CD4-positive, alpha-beta T cell treated with Interleukin-1 beta for 1 hour (primary cell): ENCODE results near the gene SLC5A3.

Experiments used
- DNase-seq, 2 donors: peaks; one replicate each; pipeline ENCODE4 v3.0.0-alpha.2; 2020 to 2022

The SLC5A3 gene

DNA sequence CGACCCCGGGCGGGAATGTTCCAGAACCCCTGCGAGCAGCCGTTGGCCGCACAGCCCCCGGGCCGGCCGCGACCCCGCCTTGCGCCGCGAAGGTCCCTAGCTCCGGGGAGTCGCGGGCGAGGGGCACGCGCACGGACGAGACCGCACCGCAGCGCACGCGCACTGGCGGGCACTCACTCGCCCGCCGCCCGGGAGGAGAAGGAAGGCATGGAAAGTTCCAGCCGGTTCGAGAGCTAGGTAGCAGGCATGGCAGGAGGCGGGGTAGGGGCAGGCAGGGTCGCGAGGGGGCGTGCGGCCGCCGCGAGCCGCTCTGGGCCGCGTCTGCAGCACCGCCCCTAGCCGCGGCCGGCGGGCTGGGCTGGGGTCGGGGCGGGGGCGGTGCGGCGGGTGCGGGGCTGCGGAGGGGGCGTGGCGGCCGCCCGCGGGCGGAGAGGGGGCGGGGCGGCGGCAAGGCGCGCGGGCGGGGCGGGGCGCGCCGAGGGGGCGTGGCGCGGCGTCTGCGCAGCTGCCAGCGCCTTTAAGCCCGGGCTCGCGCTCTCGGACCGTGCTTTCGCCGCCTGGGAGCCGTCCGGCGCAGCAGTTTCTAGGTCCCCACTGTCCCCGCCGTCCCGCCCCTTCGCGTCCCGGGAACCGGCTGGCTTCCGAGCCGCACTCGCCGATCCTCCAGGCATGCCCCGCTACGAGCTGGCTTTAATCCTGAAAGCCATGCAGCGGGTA, at the start of gene SLC5A3, which contains the start of gene MRPS6:
Gene SLC5A3, plus strand, starts transcription at position 547 of the 717 bp plus-strand sequence. CDS start 21,621 bp downstream, outside the sequence.
Gene MRPS6, plus strand, starts transcription at position 547 of the 717 bp plus-strand sequence. Its CDS starts 123 bp downstream, at position 670.
- DNase-seq, result peak; percentile 75 to 83

DNA sequence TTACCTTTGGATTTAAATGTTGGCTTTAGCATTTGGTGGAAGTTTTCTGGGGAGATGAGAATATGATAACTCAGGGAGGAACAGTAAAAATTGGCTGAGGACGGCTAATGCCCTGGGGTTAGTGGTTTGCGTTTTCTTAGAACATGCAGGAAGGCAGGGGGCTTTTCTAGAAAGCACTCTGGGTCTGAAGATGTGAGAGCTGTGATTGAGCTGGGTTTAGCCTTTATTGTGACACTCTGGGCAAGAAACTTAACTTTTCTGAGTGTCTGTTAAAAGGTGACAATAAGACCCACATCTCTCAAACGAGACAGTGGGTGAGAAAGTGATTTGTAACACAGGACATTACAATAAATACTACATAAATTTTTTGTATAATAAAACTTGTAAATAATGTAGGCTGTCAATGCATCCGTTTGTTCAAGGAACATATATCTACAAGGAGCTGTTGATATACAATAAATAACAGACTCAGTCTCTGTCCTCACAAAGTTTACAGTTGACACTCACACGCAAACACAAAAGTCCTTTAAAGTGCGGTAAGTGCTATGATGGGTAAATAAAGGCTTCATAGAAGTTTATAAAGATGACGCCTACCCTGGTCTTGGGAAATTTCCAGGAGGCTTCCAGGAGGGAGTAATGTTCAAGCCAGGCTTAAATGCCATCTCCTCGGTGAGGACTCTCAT, 49.5 kb upstream of the SLC5A3 start:
- DNase-seq, result no peak

DNA sequence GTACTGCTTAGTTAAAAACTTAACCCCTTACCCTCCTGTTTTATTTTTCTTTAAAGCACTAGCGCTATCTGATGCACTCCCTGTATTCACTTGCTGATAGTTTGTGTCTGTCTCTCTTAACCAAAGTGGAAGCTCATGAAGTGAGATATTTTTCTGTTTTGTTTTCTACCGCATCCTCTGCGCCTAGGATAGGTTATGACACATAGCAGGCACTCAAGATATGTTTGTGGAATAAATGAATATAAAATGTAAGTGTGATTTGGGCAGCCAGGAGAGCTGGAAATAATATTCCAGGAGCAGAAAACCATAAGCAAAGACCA, 49.0 kb upstream of the SLC5A3 start:
- DNase-seq, result no peak

DNA sequence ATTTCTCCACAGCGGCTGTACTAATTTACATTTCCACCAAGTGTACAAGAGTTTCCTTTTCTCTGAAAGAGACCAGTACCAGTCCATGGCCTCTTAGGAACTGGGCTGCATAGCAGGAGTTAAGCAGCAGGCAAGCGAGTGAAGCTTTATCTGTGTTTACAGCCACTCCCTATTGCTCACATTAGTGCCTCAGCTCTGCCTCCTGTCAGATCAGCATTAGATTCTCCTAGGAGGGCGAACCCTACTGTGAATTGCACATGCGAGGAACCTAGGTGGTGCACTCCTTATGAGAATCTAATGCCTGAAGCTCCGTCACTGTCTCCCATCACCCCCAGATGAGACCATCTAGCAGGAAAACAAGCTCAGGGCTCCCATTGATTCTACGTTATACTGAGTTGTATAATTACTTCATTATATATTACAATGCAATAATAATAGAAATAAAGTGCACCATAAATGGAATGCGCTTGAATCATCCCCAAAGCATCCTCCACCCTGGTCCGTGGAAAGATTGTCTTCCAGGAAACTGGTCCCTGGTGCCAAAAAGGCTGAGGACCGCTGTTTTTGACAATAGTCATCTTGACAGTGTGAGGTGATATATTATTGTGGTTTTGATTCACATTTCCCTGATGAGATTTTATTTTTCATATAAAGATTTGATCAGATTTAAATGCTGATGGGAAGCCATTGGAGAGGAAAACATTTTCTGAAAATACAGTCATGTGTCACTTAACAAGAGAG, 45.5 kb upstream of the SLC5A3 start:
- no peak for DNase-seq

DNA sequence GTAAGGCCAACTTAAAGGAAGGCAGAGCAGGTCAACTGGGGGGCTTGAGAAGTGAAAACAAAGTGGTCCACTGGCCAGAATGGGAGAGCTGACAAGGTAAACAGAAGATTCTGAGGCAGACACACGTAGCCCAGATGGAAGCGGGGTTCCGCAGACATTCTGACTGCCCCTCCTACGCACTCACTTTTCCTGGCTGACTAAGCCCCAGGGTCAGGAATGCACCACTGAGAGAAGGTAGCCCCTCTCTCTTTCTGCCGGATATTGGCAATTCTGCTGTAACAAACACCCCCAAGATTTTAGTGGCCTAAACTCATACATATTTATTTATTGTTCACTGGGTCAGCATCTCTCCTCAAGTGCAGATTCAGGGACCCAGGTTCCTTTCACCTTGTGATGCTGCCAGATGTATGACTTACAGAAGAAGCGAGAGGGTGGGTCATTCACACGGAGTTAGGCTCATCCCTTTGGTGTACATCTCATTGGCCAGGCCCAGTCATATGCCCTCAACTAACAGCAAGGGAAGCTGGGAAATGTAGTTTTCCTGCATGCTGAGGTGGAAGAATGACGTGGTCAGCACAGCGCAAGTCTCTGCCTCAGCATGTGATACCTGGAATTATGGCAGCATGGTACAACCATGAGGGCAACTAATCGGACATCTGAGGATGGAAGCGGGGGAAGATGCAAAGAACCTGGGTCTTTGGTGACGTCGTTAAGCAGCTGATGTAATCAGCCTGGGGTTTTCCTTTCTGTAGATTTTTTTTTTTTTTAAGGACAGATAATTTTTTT, 43.4 kb upstream of the SLC5A3 start:
- peak; percentile 64 to 68 for DNase-seq

DNA sequence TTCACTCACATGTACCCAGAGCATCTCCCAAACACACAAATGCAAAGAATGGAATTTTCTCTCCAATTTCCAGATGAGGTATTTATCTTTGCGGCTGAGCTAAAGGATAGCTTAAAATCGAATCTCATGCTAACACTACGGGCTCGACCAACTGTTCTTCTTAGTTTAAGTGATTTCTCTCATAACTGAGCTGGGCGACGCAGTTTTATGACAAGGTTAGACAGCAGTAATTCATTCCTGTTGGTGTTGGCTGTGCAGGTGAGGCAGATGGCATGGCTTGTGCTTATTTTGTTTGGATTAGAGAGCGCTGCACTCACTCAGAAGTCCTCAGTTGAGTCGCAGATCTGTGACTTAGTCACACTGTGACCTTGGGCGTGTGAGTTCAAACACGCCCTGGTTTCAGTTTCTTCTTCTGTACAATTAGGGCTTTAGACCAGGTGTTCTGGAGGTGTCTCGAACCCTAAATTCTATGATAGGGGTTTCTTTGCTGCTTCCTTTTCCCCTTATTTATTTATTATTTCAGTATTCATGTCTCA, 41.5 kb upstream of the SLC5A3 start:
- no peak for DNase-seq

DNA sequence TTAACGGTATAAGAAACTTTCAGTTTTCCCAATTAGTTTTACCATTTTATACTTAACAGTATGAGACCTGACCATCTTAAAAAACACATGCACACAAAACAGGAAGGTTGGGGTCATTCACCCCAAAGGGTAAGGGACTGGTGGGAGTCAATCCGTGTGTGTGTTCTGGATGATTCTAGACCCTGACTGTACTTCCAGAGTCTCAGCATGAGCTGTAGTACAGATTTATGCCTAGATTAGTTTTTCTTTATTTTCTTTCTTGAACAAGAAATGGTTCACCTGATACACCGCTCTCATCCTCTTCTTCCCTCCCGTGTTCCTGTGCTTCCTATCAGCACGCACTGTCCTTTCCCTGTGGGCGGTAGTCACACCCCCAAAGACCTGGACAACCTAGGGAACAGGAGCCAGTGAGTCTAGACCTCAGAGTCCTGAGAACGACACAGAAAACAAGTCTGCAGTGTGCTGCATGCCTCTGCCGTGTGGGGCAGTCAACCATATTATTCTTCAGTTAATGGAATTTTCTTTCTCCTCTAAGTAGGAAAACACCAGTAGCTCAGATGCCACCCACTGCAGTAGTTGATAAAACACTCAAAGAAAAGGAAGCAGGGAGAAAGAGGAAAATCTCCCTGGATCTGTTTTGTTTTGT, 38.9 kb upstream of the SLC5A3 start:
- no peak for DNase-seq

DNA sequence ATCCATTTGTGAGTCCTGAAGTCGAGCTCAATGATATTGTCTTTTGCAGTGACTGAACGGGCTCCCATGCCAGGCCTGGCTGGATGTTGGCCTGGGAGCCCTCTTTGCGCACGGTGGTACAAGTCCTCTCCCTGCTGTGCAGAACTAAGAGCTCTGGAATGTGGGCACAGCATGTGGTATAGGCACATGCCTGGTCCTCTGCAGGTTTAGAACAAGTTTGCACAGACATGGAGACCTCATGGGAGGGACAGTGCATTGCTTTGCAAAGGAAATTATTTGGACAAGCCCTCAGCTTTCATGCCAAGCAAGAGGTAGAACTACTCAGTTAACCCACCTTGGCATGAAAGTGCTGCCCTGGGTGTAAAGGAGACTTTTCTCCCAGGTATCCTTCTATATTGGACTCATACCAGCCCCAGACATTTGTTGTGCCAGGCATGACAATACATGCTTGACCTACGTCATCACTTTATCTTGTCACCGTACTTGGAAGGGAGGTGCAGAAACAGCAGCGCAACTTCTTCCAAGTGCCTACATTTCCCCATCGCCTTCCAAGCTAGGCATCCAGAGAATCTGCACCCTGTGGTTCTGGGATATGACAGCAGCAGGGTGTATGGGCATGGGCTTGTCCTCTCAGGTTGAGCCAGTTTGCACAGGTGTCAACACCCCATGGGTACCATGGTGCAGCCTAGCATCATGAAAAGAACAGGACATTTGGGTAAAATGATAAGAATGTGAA, 37.6 kb upstream of the SLC5A3 start:
- no peak for DNase-seq

DNA sequence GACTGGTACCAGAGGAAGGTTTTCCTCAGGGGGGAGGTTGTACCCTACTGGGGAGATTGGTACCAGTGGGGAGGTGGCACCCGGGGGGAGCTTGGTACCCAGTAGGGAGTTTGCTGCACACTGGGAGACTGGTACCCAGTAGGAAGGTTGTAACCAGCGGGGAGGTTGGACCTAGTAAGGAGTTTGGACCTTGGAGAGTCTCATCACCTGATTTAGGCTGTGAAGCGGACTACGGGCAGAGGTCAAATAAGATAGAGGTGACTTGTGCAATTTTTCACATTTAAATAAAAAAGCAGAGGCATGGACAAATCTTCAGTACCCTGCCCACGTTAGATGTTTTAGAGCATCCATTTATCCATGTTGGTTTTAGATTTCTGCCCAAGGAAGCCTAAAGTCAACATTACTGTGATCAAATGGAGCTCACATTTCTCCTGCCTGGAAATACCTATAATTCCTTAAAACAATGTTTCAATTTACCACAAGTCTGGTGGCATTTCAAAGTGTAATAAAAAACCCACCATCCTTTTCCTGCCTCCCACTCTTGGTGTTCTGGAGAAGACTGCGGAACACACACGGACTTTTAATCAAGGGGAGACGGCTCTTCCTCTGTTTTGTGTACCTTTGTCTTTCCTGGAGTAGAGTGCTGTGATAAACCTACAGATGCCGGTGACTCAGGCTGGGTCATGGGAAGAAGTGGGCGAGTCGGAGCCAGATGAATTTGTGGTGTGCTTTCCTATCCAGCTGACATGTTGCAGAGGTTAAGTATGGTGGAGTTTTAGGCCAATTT, 36.2 kb upstream of the SLC5A3 start:
- DNase-seq, result no peak

DNA sequence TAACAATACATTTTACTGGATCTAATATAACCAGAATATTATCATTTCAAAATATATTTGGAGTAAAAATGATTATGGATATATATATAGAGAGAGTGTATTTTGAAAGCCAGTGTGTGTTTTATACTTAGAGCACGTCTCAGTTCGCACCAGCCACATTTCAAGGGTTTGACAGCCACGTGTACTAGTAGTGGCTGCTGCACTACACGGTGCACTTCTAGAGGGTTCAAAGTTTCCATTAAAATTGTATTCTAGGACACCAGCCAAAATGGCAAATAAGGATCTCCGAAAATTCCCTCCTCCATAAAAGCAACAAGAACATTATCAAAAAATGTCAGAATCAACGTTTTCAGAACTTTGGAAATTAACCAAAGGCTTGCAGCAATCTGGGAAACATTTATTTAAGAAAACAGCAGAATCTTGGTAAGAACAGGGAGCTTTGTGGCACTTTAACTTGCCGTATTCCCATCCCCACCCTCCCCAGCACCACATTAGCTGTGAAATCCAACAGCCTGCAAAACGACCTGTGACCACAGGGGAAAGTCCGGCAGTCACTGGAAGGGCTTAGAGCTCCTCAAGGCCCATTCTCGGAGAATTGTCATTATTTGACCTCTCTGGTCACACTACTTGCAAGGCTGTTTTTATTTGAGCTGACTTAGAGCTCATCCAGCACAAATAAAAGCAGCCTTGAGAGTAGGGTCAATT, 33.5 kb upstream of the SLC5A3 start:
- DNase-seq, result no peak

DNA sequence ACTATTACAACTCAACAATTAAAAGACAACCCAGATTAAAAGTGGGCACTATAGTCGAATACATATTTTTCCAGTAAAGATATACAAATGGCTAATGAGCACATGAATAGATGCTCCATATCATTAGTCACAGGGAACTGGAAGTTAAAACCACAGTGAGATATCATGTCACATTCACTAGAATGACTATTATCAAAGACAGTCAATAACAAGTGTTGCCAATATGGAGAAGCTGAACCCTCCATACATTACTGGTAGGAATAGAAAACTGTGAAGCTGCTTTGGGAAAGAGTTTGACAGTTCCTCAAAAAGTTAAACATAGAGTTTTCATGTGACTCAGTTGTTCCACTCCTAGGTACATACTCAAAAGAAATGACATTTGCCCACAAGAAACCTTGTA, 30.6 kb upstream of the SLC5A3 start:
- no peak for DNase-seq

DNA sequence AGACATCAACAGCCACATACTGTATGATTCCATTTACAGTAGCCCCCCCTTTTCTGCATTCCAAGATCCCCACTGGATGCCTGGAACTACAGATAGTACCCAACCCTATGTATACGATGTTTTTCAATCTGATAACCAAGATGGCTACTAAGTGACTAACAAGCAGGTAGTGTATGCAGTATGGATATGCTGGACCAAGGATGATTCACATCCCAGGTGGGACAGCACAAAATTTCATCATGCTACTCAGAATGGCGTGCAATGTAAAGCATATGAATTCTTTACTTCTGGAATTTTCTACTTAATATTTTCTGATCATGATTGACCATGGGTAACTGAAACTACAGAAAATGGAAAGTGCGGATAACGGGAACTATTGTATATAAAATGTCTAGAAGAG, 30.0 kb upstream of the SLC5A3 start:
- DNase-seq, result no peak

DNA sequence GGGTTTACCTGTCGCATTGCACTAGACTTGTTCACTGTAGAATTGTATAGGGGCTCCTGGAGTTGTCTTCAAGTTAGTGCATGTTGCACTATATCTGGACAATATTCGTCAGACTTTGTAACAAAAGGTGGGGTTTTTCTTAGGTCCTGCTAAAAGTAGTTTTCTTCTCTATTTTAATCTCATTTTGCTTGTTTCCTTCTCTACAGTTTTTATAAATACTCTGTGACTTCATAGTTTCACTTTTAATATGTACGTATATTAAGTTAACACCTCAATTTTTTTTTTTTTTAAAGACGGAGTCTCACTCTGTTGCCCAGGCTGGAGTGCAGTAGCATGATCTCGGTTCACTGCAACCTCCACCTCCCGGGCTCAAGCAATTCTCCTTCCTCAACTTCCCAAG, 26.5 kb upstream of the SLC5A3 start:
- peak in 1 of 2 donors; percentile 4 for DNase-seq

DNA sequence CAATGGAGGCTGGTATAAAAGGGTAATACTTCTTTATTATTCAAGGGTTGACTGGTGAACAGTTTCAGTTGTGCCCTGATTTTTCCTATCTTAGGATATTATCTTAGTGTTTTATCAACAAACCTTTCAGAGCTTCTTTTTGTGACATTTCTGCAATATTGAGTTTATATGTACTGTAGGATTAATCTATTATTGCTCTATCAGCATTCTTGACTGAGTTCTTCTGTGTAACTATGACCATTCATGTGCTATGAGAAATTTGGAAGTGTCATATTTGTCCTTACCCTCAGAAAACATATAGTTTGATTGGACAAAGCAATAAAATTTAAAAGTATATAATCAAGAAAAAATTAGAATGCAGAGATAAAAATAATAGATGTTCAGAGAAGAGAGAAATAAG, 25.5 kb upstream of the SLC5A3 start:
- DNase-seq, result no peak

DNA sequence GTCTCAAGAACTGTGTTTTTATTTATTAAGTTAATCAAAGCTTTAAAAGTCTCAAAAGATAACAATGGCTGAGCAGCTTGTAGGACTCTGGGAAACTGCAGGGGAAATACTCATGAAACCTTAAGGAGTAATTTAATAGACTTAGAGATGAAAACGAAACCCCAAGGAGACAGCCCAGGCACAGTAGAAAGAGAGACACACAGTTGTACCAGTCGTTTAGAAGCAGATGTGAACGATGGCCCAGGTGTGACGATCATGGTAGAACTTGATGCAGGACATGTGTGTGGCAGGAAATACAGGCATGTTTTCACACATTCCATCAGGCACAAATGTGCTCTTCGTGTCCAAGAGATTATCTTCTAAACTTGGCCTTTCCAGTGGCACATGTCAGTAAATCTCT, 21.2 kb upstream of the SLC5A3 start:
- no peak for DNase-seq

DNA sequence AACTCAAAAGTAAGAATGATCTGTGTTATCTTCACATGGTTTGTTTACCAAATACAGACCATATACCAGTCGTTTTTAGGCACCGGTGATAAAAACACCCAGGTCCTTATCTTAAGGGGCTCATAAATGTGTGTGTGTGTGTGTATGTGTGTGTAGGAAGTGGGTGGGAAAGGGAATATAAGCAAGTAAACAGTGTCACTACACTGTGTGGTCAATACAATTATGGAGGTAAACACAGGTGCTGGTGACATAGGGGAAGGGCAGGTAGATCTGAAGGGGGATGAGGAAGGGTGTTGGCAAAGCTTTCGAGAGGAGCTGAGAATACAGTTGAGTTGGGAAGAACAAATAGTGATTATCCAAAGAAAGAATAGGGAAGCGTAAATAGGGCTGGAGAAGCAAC, 19.1 kb upstream of the SLC5A3 start:
- no peak for DNase-seq

DNA sequence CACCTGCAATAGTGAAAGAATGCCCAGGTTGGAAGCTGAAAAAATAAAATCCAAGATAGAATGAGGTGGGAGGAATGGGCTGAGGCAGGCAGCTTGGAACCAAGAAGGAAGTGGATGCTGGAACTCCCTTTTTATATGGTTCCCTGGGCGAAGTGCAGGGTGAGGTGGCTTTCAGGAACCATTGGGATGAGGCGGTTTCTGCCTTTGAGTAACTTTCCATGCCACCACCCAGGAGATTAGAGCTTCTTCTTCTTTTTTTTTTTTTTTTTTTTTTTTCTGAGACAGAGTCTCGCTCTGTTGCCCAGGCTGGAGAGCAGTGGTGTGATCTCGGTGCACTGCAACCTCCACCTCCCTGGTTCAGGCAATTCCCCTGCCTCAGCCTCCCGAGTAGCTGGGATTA, 17.8 kb upstream of the SLC5A3 start:
- no peak for DNase-seq

DNA sequence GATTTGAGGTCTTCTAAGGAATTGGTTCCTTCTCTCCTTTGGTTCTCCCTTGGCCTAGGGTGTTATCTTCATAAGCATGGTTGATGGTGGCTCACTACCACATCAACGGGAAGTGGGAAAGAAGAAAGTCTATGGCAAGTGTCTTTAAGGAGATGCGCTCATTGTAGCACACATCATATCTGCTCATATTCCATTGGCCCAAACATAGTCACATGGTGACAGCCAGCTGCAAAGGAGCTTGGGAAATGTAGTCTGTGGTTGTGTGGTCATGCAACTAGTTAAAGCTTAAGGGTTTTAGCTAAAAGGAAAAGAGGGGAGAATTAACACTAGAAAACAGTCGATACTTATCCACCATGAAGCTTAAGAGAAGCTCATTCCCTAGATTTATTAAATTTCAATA, 11.4 kb upstream of the SLC5A3 start:
- DNase-seq, result no peak

DNA sequence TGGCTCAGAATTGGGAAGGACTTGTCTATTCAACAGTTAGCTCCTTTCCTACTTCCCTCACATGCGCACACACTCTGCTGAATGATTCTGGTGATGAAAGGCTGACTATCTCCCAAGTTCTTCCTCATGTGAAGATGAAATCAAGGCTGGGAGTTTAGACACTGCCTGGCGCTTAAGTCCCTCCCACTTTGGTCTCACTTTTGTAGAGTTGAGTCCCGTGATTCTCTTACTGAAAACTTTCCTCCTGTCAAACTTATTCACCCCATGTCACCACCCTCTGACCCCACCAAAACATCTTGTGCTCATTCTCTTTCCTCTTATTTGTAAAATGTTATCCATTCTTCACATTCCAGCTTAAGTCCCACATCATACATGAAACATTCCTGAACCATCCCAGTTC, 8.4 kb upstream of the SLC5A3 start:
- DNase-seq, result no peak

DNA sequence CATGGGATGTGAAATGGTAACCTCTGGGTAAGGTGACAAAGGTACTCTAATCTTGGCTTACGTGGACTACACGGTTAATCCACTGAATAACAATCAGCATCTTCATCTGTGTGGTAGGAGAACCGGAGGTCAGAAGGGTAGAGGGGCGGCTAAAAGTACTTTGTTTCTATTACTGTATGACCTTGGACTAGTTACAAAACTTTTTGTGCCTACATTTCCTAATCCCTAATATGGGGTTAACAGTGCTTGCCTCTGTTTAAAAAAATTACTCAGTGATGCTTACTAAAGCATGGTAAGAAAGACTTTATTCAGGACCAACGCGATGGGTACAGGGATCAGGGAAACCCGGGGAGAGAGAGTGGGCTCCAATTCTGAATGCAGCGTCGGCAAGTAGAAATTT, 1.7 kb upstream of the SLC5A3 start:
- DNase-seq, result no peak
